ENCODE measurements around the gene GABPB2. TPM values are rescaled to one million over a fixed set of nuclear protein-coding genes. Genes with fewer than 3 reads are reported as not detected.

Gene GABPB2
- total and polyA plus RNA-seq, 2 of the 13 experiments (the other 11 are each of a cell fraction or from before 2014, with no cell fraction given): 0.09 TPM; not detected in 1

GRCh38 chr1:151108331-151108730 is 37.8 kb downstream of the GABPB2 start (continued):
- no peak for TF ChIP-seq CEBPZ (IDR thresholded peaks at IDR 0.05; ENCODE audit: low read length)
- no peak for TF ChIP-seq ARNT2 (CRISPR knock-in tag; IDR thresholded peaks at IDR 0.05; ENCODE audit: low read depth)
- no peak for TF ChIP-seq ZNF337 (CRISPR knock-in tag; IDR thresholded peaks at IDR 0.05; ENCODE audit: borderline replicate concordance, low read depth)
- no peak for TF ChIP-seq HHEX (CRISPR knock-in tag; IDR thresholded peaks at IDR 0.05)
- TF ChIP-seq PHB2 (IDR thresholded peaks at IDR 0.05; ENCODE audit: partially characterized antibody): no peak
- no peak for TF ChIP-seq BCL6 (CRISPR knock-in tag; IDR thresholded peaks at IDR 0.05)
- no peak for TF ChIP-seq ASH2L (IDR thresholded peaks at IDR 0.05; ENCODE audit: insufficient read length, low read depth, low read length)
- no peak for TF ChIP-seq SNAPC4 (CRISPR knock-in tag; IDR thresholded peaks at IDR 0.05)
- no peak for TF ChIP-seq HOXA7 (CRISPR knock-in tag; IDR thresholded peaks at IDR 0.05)
- no peak for TF ChIP-seq PLSCR1 (CRISPR knock-in tag; IDR thresholded peaks at IDR 0.05; ENCODE audit: borderline replicate concordance)
- no peak for TF ChIP-seq MTF1 (CRISPR knock-in tag; IDR thresholded peaks at IDR 0.05)
- TF ChIP-seq SNRNP70 (IDR thresholded peaks at IDR 0.05; ENCODE audit: low read depth, low read length): no peak
- no peak for TF ChIP-seq HES4 (CRISPR knock-in tag; IDR thresholded peaks at IDR 0.05; ENCODE audit: borderline replicate concordance)
- TF ChIP-seq ZNF121 (CRISPR knock-in tag; IDR thresholded peaks at IDR 0.05): no peak
- TF ChIP-seq HDAC2 (CRISPR knock-in tag; IDR thresholded peaks at IDR 0.05): peak; percentile 53; the same call in 1 of the 2 replicates
- no peak for TF ChIP-seq SUZ12 (IDR thresholded peaks at IDR 0.05; ENCODE audit: low read depth, low read length)
- TF ChIP-seq RORA (CRISPR knock-in tag; IDR thresholded peaks at IDR 0.05): no peak
- no peak for TF ChIP-seq THRA (CRISPR knock-in tag; IDR thresholded peaks at IDR 0.05; ENCODE audit: borderline replicate concordance)
- TF ChIP-seq SNAPC5 (CRISPR knock-in tag; IDR thresholded peaks at IDR 0.05; ENCODE audit: borderline replicate concordance): no peak
- TF ChIP-seq ZNF510 (CRISPR knock-in tag; IDR thresholded peaks at IDR 0.05; ENCODE audit: low read depth): no peak
- no peak for TF ChIP-seq ZFP36L2 (CRISPR knock-in tag; IDR thresholded peaks at IDR 0.05)
